Ovary (tissue), 3 donors: ENCODE data around the gene DGUOK.

Experiments used
- EP300 ChIP-seq: sonication (generic); formaldehyde crosslinking; IDR thresholded peaks from one replicate; pipeline ENCODE4 v1.6.1; 2017; ENCODE audit warnings: antibody characterized with exemption
- POLR2A ChIP-seq: fragments of 450-650 bp; IDR thresholded peaks from one replicate; pipeline ENCODE4 v1.6.1; 2017; ENCODE audit warnings: antibody characterized with exemption, mild to moderate bottlenecking, moderate library complexity
- TF ChIP-seq, protein P1 (sequence below), 3 donors: fragments of 450-650 bp in 2 of 3; fragments of 200-600 bp in 1 of 3; IDR thresholded peaks; one replicate each; pipeline versions ENCODE4 v1.5.1 to v1.8.0; 2016 to 2022; ENCODE audit warnings: antibody characterized with exemption in 3 of 3, mild to moderate bottlenecking in 1 of 3
- donor health status: DM: no; HTN: no; CAD: no.

- TF ChIP-seq, protein P1, sequence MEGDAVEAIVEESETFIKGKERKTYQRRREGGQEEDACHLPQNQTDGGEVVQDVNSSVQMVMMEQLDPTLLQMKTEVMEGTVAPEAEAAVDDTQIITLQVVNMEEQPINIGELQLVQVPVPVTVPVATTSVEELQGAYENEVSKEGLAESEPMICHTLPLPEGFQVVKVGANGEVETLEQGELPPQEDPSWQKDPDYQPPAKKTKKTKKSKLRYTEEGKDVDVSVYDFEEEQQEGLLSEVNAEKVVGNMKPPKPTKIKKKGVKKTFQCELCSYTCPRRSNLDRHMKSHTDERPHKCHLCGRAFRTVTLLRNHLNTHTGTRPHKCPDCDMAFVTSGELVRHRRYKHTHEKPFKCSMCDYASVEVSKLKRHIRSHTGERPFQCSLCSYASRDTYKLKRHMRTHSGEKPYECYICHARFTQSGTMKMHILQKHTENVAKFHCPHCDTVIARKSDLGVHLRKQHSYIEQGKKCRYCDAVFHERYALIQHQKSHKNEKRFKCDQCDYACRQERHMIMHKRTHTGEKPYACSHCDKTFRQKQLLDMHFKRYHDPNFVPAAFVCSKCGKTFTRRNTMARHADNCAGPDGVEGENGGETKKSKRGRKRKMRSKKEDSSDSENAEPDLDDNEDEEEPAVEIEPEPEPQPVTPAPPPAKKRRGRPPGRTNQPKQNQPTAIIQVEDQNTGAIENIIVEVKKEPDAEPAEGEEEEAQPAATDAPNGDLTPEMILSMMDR (IDR thresholded peaks at IDR 0.05), result no peak
- TF ChIP-seq POLR2A, result no peak
- TF ChIP-seq EP300, result no peak
Measured at GRCh38 chr2:74005786-74006185, 79.1 kb downstream of the DGUOK start.
